Activated CD4-positive, alpha-beta T cell treated with anti-CD3 and anti-CD28 coated beads for 4 hours (primary cell): ENCODE measurements around the gene CLDN15.
"Not testable (repeated sequence)": the region's sequence is repeated elsewhere in the genome, so short reads cannot be mapped to it uniquely, and the experiment has no call there.

Source experiments
- DNase-seq, 2 donors: peaks; one replicate each; pipeline ENCODE4 v3.0.0-alpha.2; 2020

The CLDN15 gene

DNA sequence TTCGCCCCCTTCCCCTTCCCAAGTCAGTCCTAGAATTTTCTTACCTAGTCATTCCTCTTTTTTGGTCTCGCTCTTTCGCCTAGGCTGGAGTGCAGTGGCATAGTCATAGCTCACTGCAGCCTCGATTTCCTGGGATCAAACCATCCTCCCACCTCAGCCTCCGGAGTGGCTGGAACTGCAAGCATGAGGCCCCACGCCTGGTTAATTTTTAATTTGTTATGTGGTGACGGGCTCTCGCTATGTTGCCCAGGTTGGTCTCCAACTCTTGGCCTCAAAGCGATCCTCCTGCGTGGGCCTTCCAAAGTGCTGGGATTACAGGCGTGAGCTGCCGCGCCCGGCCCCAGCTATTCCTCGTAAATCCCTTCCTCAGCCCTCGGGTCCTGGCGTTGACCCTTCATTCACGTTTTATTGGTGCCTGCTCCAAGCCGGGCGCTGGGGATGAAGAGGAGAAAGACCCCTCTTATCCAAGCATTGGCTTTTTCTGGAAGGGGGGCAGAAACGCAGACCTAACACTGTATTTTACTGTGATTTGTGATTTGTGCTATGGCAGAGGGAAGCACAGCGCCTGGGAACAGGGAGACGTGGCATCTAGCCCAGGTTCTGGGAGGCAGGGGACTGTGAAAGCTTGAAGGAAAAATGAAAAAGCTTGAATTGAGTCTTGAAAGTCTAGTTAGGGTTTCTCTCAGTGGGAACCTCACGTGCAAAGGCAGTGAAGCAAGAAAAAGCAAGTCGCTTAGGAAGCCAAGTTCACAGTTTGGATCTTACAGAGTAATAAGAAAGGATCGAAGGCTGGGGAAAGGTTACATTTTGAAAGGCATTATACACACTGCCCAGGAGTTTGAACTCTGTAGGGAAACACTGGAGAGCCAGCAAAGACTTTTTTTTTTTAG is 19.1 kb downstream of the CLDN15 start:
- DNase-seq, result no peak

DNA sequence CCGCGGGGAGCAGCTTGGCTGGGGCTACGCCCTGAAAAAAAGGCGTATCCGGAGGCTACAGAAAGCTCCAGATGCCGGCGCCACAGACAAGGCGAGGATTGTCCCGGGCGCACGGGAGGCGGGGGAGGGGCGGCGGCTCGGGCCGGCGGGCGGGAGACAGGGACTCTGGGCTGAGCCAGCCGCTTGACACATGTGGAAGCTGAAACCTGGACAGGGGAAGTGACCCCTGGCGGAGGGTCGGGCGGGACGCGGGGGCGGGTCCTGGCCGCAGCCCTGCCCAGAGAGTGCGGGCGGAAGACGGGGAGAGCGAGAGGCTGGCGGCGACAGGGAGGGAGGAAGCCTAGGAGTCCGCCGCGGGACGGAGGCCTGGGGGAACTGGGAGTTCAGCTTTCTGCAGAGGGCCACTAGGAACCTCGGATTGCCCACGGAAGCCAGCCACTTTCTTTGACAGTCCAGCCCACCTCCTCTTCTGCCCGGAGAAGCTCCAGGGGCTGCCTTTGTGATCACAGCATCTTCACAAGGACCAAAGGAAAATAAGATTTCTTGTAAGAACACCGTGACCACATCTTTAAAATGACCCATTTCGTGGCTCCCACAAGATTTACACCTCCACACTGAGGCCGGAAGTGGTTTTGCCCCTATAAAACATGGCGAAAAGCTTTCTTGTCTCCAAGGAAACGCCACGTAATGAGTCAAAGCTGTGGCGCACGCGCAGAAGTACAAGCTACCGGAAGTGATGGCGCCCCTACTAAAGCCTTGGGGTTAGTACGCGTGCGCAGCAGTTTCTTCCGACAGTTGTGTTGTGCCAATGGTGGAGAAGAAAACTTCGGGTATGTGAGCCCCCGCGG is 20.0 kb downstream of the CLDN15 start, which contains the start of the genes PLOD3 and ZNHIT1:
PLOD3 (minus strand) TSS at position 194 of the 848 bp plus-strand sequence. CDS start 307 bp downstream, outside the sequence.
ZNHIT1 (plus strand) TSS at position 778 of the 848 bp plus-strand sequence; CDS start at position 809, 31 bp downstream.
- peak; percentile 97 for DNase-seq

DNA sequence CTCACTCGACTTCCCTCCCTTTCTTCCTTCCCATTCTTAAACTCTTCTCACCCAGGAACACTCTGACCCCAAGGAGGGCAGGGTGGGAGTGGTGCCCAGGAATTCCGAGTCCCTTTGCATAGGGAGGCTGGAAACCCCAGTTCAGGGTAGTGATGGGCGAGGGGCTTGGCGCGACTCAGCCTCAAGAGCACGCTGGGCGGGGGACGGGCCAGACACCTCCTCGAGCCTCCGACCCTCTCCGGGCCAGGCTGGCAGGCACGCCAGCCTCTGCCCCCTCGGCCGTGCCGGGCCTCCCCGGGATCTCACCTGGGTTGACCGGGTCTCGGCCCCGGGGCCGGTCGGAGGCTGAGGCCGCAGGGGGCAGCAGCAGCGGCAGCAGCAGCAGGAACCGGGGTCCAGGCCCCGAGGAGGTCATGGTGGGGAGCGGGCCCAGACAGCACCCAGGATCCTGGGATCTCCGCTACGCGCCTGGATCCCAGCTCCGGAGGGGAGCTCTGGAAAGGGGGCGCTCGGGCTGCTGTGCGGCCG is 20.7 kb downstream of the CLDN15 start:
- no peak for DNase-seq

DNA sequence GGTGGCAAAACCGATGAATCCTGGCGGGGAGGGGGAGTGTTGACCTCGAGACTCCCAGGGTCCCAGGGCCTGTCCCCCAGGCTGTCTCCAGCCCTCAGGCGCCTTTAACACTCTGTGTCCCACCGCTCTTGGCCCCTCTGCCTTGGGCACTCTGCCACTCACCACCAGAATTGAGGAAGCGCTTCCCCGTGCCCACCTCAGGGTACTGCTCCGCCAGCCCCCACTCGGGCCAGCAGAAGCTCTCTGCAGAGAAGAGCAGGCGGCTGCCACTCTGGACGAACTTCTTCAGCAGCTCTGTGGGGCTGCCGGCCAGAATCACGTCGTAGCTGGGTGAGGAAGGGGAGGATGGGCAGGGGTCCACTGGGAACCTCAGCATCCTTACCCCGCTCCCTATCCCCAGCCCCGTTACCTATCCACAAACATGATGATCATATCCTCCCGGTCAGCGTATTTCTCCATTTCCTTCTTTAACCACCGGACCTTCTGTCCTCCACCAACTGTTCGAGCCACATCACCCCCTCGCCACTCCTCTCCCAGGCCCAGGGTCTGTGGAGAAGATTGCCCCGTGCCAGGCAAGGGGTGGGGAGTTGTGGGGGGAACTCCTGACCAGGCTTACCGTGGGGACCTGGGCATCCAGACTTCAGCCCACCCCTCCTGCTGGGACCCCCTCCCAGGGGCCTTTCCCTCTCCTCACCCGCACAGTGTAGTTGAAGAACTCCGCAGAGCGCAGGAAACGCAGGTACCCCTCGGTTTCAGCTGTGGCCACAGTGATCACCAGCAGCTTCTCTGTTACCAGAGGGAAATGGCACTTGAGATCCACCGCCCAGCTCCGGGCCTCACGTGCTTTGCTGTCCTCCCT is 21.4 kb downstream of the CLDN15 start:
- no peak for DNase-seq

DNA sequence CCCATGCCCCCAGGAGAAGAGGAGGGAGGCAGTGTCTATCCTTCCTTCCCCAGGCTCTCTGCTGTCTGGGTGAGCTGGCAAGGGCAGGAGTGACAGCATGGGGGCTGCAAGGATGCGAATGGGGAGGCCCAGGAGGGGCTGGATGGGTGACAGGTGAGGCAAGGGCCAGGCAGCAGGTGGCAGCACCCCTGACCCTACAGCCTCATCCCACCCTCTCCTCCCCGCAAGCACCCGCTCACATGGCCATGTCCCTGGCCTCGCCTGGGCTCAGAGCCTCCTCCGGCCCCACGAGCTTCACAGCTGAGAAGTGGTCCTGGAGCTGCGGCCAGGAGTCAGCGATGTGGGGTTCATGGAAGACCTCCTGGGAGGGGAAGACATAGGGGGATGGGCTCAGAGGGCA is 25.6 kb downstream of the CLDN15 start:
- no peak for DNase-seq

DNA sequence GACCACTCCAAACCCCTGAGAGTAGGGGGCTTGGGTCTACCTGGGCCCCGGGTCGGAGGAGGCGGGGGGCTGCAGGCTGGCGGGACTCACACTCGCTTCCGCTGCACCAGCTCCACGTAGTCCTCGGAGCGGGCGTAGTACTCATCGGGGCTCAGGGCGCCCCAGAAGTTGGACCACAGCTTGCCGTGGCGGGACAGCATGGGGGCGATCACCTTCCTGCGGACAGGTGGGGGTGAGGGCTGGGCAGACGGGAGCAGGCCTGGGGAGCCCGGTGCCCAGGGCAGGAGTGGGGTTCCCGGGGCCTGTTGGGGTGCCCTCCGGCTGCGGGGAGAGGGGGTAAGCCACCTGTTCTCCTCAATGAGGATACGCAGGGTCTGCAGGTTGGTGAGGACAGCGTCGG is 26.1 kb downstream of the CLDN15 start:
- DNase-seq, result no peak

DNA sequence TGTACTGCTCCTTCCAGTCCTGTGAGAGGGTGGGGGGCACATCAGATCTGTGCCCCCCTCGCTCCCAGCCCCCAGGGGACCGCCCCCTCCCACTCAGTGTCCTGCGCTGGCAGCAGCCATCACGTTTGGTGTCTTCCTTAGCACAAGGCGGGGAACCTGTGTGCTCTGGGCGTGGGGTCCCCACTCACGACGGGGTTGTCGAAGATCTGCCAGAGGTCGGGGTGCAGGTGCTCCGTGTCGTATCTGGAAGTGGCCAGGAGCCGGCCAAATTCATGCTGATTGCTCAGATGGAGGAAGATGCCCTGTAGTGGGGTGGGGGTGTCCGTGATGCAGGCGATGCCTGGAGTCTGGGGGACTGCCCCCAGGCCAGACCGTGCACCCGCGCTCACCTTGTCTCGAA is 27.5 kb downstream of the CLDN15 start:
- DNase-seq, result no peak

DNA sequence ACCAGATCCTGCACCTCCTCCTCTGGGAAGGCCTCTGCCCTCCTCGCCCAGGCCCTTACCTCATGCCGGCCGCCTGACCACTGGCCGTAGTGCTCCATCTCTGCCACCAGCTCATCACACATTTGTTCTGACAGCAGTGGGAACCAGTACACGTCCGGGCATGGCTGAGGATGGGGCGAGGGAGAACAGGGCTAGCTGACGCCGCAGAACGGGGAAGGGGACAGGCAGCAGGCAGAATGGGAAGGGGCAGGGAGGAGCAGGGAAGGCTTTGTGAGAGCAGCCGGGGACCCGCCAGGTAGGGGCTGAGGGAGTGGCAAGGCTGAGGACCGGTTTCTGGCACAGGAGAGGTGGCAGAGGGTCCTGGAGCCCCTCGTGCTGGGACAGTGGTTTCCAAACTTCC is 28.8 kb downstream of the CLDN15 start:
- no peak for DNase-seq

DNA sequence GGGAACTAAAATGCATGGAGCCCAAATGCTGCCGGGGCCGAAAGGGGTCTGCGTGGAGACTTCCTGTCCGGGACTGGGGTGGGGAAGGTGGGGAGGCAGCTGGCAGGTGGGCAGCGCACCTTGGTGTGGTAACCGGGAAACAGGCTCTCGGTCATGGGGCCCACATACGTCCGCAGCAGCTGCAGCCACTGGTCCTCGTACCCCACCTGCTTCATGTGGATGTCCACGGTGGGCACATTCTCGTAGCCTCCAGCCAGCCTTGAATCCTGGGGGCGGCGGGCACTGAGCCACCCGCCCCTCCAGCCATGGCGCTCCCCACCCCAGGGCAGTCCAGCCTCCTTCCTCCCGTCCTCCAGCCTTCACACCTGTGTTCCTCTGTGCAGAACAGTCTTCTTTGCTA is 30.1 kb downstream of the CLDN15 start:
- no peak for DNase-seq

DNA sequence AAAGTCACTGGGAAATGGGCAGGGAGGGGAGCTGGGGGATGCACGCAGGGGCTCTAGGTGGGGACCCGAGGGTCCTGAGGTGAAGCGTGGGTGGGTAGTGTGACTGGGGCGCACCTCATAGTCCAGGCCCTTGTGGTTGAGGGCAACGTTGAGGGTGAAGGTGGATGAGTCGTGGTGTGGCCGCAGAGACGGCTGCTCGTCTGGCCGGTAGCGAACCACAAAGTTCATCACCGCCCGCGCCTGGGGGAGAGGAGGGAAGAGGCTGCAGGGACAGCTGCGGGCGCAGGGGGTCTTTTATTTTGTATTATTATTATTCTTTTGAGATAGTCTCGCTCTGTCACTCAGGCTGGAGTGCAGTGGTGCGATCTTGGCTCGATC is 30.9 kb downstream of the CLDN15 start:
- DNase-seq, result no peak

DNA sequence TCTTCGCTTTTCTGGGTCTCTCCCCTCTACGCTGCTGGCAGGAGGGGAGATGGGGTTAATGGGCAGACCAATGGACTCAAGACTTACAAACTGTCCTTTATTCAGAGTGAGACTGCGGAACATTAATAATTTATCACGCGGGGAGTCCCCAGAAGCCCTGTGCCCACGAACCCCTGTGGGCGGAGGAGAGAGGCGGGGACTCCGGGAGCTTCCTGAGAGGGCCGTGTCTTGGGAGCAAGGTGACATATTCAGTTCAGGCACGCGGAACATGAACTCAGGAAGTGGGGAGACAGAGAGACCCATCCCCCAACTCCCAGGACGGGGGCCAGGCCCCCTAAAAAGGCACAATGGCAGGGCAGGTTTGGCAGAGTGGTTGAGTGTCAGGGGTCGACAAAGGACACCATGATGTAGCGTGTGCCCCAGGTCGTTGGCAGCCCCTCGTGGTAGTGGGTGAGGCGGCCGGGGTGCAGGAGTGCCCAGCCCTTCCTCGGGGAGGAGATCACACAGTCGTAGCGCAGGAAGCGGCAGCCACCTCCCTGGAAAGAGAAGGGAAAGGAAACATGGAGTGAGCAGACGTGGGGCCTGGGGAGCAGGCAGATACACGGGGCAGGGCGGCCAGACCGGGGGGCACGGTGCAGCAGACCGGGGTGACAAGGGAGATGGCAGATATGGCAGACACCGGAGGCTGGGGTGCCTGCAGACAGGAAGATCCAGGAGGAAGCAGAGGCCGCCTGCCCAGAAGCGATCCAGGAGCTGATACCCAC is 31.5 kb downstream of the CLDN15 start:
- DNase-seq, result no peak

DNA sequence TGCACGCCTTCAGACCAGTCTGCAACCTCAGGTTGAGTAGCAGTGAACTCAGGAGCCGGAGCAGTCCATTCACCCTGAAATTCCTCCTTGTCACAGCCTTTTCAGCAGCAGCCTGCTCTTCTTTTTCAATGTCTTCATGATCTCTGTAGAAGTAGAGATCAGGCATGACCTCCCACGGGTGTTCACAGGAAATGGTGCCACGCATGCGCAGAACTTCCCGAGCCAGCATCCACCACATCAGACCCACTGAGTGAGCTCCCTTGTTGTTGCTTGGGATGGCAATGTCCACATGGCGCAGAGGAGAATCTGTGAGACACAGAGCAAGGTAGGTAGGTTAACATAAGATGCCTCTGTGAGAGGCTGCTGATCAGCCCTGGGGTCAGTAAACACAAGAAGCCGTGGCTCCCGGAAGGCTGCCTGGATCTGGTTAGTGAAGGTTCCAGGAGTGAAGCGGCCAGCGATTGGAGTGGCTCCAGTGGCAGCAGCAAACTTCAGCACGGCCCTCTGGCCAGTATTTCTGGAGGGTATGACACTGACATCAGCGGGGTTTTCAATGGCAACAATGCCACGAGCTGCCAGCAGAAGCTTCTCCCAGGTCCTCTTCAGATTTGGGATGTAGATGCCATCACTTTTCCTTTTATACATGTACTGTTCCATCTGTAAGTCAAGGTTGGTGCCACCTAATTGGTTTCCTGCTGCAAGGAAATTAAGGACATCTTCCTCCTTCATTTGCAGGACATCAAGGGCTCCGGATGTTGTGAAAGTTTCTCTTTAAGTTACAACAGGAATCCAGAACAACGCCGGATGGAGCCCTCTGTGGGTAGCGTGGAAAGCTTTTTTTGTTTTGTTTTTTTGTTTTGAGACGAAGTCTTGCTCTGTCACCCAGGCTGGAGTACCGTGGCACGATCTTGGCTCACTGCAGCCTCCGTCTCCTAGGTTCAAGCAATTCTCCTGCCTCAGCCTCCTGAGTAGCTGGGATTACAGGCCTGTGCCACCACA is 33.6 kb downstream of the CLDN15 start:
- DNase-seq, result peak in 1 of 2 donors; percentile 28

DNA sequence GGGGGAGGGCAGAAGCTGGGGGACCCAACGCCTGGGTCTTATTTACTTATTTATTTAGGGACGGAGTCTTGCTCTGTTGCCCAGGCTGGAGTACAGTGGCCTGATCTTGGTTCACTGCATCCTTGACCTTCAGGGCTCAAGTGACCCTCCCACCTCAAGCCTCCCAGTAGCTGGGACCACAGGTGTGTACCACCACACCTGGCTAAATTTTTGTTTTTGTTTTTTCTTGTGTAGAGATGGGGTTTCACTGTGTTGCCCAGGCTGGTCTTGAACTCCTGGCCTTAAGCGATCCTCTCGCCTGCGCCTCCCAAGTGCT is 35.0 kb downstream of the CLDN15 start:
- DNase-seq, result no peak

DNA sequence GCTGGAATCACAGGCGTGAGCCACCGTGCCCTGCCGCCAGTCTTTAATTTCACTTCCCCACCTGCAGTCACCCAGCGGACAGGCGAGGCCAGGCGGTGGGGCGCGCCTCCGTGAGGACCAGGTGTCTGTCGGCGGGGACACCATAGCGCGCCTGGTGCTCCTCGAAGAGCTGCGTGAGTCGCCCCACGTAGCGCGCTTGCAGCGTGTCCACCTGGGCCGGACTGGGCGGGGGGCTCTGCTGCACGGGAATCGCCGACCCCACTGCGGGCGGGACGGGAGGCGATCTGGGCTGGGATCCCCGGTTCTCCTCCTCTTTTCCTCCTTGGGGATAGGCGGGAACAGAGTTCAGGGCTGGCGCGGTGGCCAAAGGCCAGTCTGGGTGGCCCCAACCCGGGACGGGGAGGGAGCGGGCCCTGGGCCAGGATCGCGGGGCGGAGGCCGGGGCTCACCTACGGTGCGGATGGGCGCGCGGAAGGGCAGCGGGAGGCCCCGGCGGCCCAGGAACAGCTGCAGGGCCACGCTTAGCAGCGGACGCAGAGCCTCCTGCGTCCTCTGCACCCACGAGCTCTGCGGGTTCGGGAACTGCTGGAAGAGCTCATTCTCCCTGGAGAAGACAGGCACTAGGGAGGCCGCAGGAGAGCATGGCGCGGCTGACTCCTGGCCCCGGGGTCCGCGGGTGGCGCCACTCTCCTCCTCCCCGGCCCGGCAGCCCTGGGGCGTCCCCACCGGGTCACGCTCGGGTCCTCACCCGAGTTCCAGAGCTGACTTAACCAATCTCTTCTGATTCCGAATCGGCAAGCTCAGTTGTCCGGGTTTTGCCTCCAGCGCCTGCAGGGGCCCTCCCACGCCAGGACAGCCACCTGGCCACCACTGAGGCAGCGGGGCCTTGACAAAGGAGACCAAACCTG is 35.7 kb downstream of the CLDN15 start:
- DNase-seq, result no peak

DNA sequence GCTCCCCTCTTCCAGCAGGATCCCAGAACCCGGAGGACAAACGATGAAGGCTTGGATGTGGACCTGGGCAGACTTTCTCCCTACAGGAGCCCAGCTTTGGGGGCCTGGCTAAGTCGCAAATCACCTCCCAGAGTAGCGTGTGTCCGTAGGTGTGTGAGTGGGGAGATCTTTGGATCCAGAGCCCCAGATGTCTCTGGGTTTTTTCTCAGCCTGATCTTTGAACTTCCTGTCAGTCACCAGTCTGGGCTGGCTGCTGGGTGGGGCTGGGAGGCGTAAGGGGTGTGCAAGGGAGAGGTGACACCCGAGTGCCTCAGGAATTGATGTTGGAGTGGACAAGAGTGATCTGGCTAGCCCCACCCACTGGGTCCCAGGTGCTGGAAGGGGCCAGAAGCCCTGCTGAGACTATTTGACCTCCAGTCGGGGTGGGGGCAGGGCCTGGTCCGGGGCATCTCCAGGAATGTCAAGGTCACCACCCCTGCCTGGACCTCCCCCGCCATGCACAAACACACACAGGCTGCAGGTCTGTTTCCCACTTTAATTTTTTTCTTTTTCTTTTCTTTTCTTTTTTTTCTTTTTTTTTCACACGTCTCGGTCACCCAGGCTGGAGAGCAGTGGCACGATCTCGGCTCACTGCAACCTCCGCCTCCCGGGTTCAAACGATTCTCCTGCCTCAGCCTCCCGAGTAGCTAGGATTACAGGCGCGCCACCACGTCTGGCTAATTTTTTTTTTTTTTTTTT is 36.6 kb downstream of the CLDN15 start, which contains the start of gene MOGAT3:
MOGAT3 (minus strand) TSS at position 175 of the 738 bp plus-strand sequence. CDS start 182 bp downstream, outside the sequence.
- no peak for DNase-seq

DNA sequence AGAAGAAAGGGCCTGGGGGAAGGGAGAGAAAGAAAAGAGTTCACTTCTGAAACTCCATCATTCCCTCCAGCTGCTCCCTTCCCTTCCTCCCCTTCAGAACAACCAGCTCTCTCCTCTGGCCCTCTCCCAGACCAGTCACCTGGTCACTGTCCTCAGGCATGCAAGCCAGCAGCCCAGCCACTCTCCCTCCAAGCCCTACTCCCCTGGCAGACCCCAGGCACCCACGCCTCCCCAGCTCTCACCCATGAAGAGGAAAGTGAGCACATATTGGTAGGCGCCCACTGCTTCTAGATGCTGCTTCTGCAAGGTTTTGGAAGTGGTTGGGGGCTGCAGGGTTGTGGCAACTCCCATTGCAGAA is 37.1 kb downstream of the CLDN15 start:
- DNase-seq, result no peak

DNA sequence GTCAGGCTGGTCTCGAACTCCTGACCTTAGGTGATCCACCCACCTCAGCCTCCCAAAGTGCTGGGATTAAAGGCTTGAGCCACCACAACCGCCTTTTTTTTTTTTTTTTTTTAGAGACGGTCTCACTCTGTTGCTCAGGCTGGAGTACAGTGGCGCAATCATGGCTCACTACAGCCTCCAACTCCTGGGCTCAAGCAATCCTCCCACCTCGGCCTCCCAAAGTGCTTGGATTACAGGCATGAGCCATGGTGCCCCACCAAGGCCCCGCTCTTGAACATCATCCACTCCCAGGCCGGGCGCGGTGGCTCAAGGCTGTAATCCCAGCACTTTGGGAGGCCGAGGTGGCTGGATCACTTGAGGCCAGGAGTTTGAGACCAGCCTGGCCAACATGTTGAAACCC is 38.1 kb downstream of the CLDN15 start:
- not testable (repeated sequence) for DNase-seq

DNA sequence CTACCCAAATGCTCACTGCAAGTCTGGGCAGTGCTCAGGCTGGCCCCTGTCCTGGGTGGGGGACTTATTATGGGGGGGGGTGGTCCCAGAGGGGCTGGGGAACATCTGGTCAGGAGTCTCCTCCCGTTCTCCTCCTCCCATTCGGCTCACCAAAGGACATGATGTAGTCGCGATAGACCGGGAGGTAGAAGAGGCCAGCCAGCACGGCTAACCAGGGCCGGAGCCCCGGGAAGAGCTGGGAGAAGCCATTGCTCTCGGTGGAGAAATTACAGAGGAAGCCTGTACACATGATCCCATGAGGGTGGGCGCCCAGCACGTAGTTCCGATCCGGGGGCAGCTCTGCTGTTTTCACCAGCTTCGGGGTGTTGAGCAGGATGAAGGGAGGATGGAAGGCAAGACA is 39.1 kb downstream of the CLDN15 start:
- DNase-seq, result no peak

DNA sequence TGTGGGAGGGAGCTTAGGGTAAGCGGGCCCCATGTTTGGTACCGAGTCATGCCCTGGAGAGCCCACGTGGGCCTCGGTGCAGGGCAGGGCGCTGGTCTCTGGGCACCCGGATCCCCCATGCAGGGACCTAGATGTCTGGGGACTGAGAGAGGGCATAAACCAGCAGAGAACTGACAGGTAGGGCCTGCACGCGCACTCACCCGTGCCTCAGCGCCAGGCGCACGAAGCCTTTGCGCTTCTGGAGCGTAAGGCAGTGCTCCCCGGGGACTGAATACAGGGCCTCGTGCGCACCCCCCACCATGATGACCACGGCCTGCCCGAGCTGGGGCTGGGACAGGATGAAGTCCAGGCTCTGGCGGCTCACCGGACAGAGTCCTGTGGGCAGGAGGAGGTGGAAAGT is 39.6 kb downstream of the CLDN15 start:
- no peak for DNase-seq
